Measurements from ENCODE around the gene ABCA4.
A peak's percentile ranks its signal among the peaks of the same experiment; 100 is the strongest.

The ABCA4 gene

DNA sequence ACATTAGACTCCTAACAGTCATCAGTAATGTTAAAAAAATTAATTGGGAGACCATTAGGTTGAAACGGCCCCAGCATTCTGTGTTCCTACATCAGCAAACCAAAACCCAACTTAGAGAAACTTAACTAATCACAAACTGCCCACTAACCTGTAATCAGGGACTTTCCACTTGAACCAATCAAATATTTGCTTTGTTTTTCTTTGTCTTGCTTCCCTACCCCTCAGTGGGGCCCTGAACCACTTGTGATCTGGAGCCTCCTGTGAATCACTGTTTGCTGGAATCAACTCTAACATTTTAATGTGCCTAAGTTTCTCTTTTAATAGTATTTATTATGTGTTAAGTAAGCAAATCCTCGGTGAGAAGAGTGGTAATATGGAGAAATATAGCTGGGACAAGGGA lies 64.0 kb downstream of the ABCA4 start:
- DNase-seq (ENCODE audit: low read depth in 2 of 2): no peak
- no peak for TF ChIP-seq CTCF (IDR thresholded peaks at IDR 0.05; ENCODE audit: low read depth, low read length)

GRCh38 chr1:94056171-94056570 lies 64.8 kb downstream of the ABCA4 start:
- no peak for TF ChIP-seq CTCF (IDR thresholded peaks at IDR 0.05; ENCODE audit: low read depth, low read length)
- H3K4me3 ChIP-seq (replicated peaks in 1 of 2; ENCODE audit: low read depth in 2 of 2, low read length in 2 of 2): no peak overlapping the region
- DNase-seq (ENCODE audit: low read depth in 2 of 2): no peak

More for the DNA sequence above, 64.0 kb downstream of the ABCA4 start:
- H3K4me3 ChIP-seq (replicated peaks in 1 of 2; ENCODE audit: low read depth in 2 of 2, low read length in 2 of 2): no peak overlapping the region

- H3K4me3 ChIP-seq (replicated peaks in 1 of 2; ENCODE audit: low read depth in 2 of 2, low read length in 2 of 2): no peak overlapping the region
- no peak for TF ChIP-seq CTCF (IDR thresholded peaks at IDR 0.05; ENCODE audit: low read depth, low read length)
- DNase-seq (ENCODE audit: low read depth in 2 of 2): peak in 1 of 2 donors; percentile 26
These were observed 65.4 kb downstream of the ABCA4 start for GRCh38 chr1:94055459-94056122.

DNA sequence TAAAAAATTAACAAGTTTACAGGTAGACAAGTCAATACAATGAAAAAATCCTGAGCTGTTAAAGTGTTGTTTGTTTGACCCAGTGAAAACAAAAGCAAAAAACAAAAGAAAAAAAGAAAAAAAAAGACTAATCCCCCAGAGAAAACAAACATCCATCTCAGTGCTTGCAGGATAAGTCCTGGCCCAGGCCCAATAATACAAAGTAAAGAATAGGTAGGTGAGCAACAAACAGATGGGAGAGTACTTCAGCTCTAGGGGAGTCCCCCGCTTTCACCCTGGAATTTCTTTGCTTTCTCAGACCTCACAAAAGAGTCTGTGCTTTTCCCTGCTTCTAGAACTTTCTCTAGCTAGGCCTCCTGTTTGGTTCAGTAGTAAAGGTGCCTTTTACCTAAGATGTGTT lies 70.3 kb downstream of the ABCA4 start:
- peak in 1 of 2 donors; percentile 62 for DNase-seq (ENCODE audit: low read depth in 2 of 2)
- no peak overlapping the region for H3K4me3 ChIP-seq (replicated peaks in 1 of 2; ENCODE audit: low read depth in 2 of 2, low read length in 2 of 2)
- no peak for TF ChIP-seq CTCF (IDR thresholded peaks at IDR 0.05; ENCODE audit: low read depth, low read length)

DNA sequence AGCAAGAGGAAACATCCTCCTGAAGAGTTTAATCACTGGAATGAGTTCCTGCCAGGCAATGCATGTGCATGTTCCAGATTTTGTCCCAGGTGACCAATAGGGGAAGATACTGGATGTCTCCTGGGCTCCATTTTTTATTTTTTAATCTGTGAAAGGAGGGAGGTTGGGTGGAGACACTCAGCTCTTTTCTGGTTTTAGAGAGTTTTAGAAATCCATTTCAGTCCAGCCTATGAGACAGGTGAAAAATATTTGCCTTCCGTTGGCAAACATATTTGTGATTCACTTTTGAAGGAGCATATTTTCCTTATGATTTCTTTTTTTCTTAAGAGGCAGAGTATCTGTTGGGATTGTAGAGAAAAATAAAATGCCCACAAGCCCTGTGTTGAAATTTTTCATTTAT lies 70.7 kb downstream of the ABCA4 start:
- peak in 1 of 2 donors; percentile 86 for DNase-seq (ENCODE audit: low read depth in 2 of 2)
- TF ChIP-seq CTCF (IDR thresholded peaks at IDR 0.05; ENCODE audit: low read depth, low read length): no peak
- no peak overlapping the region for H3K4me3 ChIP-seq (replicated peaks in 1 of 2; ENCODE audit: low read depth in 2 of 2, low read length in 2 of 2)

GRCh38 chr1:94049791-94050190 lies 71.2 kb downstream of the ABCA4 start:
- no peak for TF ChIP-seq CTCF (IDR thresholded peaks at IDR 0.05; ENCODE audit: low read depth, low read length)
- DNase-seq (ENCODE audit: low read depth in 2 of 2): no peak

More at GRCh38 chr1:94049791-94050190, 71.2 kb downstream of the ABCA4 start:
- H3K4me3 ChIP-seq (replicated peaks in 1 of 2; ENCODE audit: low read depth in 2 of 2, low read length in 2 of 2): no peak overlapping the region

Data from cardiac fibroblast (primary cell).